Ishikawa (cell line): ENCODE data around the gene FAM110C.

Experiments used
- CEBPB ChIP-seq: IDR thresholded peaks from 2 replicates; pipeline ENCODE4 v1.6.1; 2012
- CREB1 ChIP-seq: IDR thresholded peaks from 2 replicates; pipeline ENCODE4 v1.6.1; 2012; ENCODE audit warnings: low read depth
- EGR1 ChIP-seq: IDR thresholded peaks from 2 replicates; pipeline ENCODE4 v1.6.1; 2012
- EP300 ChIP-seq: IDR thresholded peaks from 2 replicates; pipeline ENCODE4 v1.6.1; 2012; ENCODE audit warnings: borderline replicate concordance
- FOXM1 ChIP-seq: IDR thresholded peaks from 2 replicates; pipeline ENCODE4 v1.6.1; 2012; ENCODE audit warnings: low read depth, borderline replicate concordance
- NFIC ChIP-seq: IDR thresholded peaks from 2 replicates; pipeline ENCODE4 v1.6.1; 2012
- RAD21 ChIP-seq: IDR thresholded peaks from 2 replicates; pipeline ENCODE4 v1.6.1; 2012; ENCODE audit warnings: low read depth
- TAF1 ChIP-seq: IDR thresholded peaks from 2 replicates; pipeline ENCODE4 v1.6.1; 2012; ENCODE audit warnings: low read depth, mild to moderate bottlenecking
- TCF12 ChIP-seq: IDR thresholded peaks from 2 replicates; pipeline ENCODE4 v1.6.1; 2012; ENCODE audit warnings: low read depth
- TEAD4 ChIP-seq: IDR thresholded peaks from 2 replicates; pipeline ENCODE4 v1.6.1; 2012
- USF1 ChIP-seq: IDR thresholded peaks from 2 replicates; pipeline ENCODE4 v1.6.1; 2012
- YY1 ChIP-seq: IDR thresholded peaks from 2 replicates; pipeline ENCODE4 v1.6.1; 2012; ENCODE audit warnings: low read depth
- ZBTB7A ChIP-seq: IDR thresholded peaks from 2 replicates; pipeline ENCODE4 v1.6.1; 2012; ENCODE audit warnings: low read depth
- TF ChIP-seq, protein P1 (sequence below): IDR thresholded peaks from 2 replicates; pipeline ENCODE4 v1.6.1; 2012; ENCODE audit warnings: low read depth, mild to moderate bottlenecking

FAM110C gene

DNA sequence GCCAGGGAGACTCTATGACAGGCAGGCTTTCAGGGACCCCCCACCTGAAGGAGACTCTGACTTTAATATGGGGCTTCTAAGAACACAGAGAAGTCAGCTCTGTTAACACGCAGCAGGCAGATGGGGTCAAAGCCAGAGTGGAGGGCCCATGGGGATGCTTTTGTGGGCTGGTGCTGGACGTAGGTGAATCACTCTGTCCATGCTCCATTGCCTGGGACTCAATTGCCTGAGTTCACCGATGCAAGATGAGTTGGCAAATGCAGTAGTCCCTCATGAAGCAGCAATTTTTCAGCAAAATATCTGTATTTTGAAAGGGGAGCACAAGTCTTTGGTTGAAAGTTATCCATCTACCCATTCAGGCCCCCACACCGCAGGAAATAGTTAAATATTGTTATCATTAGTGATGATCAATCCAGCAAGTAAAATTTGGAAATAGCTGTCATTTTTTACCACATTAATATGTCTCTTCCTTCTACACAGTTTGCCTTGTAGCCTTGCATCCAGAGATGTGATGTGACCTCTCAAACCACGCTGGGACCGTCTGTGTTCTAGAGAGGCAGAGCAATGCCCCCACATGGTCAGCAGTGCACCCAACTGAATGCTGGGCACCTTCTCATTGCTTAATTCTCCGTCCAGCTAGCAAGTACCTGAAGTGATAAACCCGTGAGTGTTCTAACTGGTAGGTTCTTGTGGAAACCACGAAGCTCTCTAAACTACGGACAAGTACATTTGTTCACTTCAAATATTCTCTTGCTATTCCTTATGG lies 34.8 kb upstream of the FAM110C start:
- TF ChIP-seq CEBPB (no peak), FOXM1 (no peak), USF1 (no peak), TAF1 (no peak), TCF12 (no peak)
- TF ChIP-seq, protein P1, sequence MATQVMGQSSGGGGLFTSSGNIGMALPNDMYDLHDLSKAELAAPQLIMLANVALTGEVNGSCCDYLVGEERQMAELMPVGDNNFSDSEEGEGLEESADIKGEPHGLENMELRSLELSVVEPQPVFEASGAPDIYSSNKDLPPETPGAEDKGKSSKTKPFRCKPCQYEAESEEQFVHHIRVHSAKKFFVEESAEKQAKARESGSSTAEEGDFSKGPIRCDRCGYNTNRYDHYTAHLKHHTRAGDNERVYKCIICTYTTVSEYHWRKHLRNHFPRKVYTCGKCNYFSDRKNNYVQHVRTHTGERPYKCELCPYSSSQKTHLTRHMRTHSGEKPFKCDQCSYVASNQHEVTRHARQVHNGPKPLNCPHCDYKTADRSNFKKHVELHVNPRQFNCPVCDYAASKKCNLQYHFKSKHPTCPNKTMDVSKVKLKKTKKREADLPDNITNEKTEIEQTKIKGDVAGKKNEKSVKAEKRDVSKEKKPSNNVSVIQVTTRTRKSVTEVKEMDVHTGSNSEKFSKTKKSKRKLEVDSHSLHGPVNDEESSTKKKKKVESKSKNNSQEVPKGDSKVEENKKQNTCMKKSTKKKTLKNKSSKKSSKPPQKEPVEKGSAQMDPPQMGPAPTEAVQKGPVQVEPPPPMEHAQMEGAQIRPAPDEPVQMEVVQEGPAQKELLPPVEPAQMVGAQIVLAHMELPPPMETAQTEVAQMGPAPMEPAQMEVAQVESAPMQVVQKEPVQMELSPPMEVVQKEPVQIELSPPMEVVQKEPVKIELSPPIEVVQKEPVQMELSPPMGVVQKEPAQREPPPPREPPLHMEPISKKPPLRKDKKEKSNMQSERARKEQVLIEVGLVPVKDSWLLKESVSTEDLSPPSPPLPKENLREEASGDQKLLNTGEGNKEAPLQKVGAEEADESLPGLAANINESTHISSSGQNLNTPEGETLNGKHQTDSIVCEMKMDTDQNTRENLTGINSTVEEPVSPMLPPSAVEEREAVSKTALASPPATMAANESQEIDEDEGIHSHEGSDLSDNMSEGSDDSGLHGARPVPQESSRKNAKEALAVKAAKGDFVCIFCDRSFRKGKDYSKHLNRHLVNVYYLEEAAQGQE = no peak

GRCh38 chr2:80378-80777 lies 34.1 kb upstream of the FAM110C start:
- TF ChIP-seq CREB1 = no peak

DNA sequence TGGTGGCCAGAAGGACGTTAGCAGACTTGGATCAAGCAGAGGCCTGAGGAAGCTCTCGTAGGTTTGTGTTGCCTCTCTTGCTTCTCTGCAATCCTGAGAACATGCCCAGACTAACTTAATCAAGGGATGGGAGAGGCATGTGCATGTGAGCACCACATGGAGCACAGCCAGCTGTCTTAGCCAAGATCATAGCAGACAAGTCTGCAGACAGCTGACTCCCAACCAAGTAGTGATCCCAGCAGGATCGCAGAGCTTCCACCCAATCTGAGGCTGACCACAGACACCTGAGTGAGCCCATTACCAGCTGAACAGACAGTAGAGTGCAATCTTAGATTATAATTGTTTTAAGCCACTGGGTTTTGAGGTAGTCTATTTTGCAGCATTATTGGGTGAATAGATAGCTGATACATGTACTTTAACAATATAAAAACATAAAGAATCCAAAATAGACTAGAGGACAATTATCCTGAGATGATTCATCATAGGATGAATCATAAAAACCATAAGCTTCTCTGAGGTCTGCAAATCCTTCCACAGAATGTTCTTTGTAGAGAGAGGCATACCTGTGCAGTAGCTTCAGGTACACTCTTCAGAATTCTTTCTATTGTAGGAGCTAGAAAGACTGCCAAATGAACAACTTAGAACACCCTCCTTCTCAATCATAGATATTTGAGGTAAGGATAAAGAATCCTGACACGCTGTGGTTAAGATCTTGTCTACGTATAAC lies 25.2 kb upstream of the FAM110C start:
- TF ChIP-seq, protein P1 = no peak
- no peak for TF ChIP-seq CREB1
- TF ChIP-seq EP300 = no peak
- no peak for TF ChIP-seq TEAD4
- TF ChIP-seq RAD21 = no peak
- TF ChIP-seq USF1 = no peak
- no peak for TF ChIP-seq ZBTB7A
- no peak for TF ChIP-seq NFIC
- TF ChIP-seq TAF1 = no peak
- no peak for TF ChIP-seq CEBPB
- no peak for TF ChIP-seq TCF12
- no peak for TF ChIP-seq YY1
- TF ChIP-seq FOXM1 = no peak

DNA sequence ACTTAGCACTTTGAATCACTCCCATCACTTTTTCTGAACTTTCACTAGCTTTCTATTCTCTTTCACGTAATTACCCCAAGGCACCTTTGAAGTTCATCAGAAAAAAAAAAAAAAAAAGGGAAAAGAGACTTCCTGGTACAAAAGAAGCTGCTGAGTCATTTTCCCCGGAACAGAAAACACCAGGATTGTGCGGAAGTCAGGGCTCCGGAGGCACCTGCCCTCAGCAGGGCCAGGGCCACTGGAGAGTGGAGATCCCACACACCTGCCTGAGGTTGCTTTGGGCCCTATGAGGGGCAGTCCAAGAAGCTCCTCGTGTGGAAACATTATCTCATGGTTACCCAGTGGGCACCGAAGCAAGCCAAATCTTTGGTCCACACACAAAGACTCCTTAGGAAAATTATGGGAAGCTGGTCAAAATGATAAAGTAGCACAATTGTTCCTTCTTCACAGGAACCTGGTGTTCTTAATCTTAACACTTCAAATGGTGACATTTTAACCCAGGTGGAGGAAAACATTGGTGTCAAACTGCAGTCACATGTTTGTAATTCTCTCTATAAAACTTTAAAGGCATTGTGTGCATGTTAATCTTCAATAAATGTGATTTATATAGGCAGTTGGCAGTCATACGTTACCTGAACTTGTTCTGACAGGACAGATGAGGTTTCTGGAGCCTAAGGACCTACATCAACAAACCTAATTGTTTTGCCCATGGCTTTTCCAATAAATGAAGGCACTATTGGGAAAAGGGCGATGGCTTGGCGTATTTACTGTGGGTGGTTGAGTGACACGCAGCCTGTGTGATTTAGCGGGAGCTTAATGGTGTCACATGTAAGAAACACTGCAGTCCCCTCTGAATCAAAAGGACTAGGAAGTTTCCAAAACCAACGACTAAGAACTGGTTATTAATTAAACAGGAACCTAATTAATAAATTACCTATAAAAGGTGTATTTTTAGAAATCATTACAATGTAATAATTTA lies 23.4 kb upstream of the FAM110C start:
- no peak for TF ChIP-seq TAF1
- no peak for TF ChIP-seq EGR1
- no peak for TF ChIP-seq NFIC
- TF ChIP-seq FOXM1 = no peak
- TF ChIP-seq, protein P1 = no peak
- no peak for TF ChIP-seq CEBPB
- no peak for TF ChIP-seq USF1
- no peak for TF ChIP-seq TEAD4
